ENCODE measurements around the gene ABCA12.

ABCA12 gene

DNA sequence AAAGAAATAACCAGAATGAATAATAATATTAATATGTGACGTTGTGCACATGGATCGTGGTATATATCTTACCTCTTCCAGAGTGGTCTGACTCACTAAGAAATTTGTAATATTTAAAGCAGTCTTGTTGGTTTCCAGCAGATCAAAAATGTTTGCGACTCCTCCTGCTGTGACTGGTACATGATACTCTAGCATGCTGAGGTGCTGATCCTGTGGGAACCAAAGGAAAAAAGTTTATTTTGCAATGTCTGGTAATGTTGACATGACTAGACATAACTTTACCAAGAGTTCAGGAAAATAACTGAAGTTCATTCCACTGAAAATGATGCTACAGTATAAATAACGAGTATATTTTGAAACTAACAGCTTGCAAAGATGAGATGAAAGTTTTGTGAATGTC, 204.4 kb downstream of the ABCA12 start:
- Histone ChIP-seq H3K27ac (ENCODE audit: low read length) (no peak overlapping the region), H3K27me3 (ENCODE audit: control insufficient read depth, insufficient read depth, low read length) (no peaks in the 10 kb centered on the region), H3K9ac (ENCODE audit: low read length) (no peak overlapping the region), H3K4me1 (ENCODE audit: control insufficient read depth, low read depth, low read length) (no peaks in the 10 kb centered on the region), H3K4me3 (ENCODE audit: low read length) (no peak overlapping the region), H3K36me3 (ENCODE audit: control insufficient read depth, low read depth, low read length) (no peaks in the 10 kb centered on the region), H3K9me3 (ENCODE audit: control insufficient read depth, low read depth, low read length) (no peaks in the 10 kb centered on the region)

GRCh38 chr2:214904634-214905033, 233.8 kb downstream of the ABCA12 start:
- Histone ChIP-seq H3K9ac (ENCODE audit: low read length) (no peak overlapping the region), H3K4me3 (ENCODE audit: low read length) (no peak overlapping the region), H3K27me3 (ENCODE audit: control insufficient read depth, insufficient read depth, low read length) (no peaks in the 10 kb centered on the region), H3K36me3 (ENCODE audit: control insufficient read depth, low read depth, low read length) (no peaks in the 10 kb centered on the region), H3K27ac (ENCODE audit: low read length) (no peak overlapping the region), H3K9me3 (ENCODE audit: control insufficient read depth, low read depth, low read length) (no peaks in the 10 kb centered on the region), H3K4me1 (ENCODE audit: control insufficient read depth, low read depth, low read length) (peaks cover 4% of the 10 kb centered on the region)

- H3K27ac ChIP-seq (ENCODE audit: low read length) = no peak overlapping the region
- H3K36me3 ChIP-seq (ENCODE audit: control insufficient read depth, low read depth, low read length) = no peaks in the 10 kb centered on the region
- no peaks in the 10 kb centered on the region for H3K9me3 ChIP-seq (ENCODE audit: control insufficient read depth, low read depth, low read length)
- H3K4me3 ChIP-seq (ENCODE audit: low read length) = no peak overlapping the region
- H3K9ac ChIP-seq (ENCODE audit: low read length) = no peak overlapping the region
- H3K27me3 ChIP-seq (ENCODE audit: control insufficient read depth, insufficient read depth, low read length) = no peaks in the 10 kb centered on the region
- H3K4me1 ChIP-seq (ENCODE audit: control insufficient read depth, low read depth, low read length) = peaks cover 4% of the 10 kb centered on the region
Observed at GRCh38 chr2:214904176-214904575, 234.2 kb downstream of the ABCA12 start.

- Histone ChIP-seq H3K9ac (ENCODE audit: low read length) (no peak overlapping the region), H3K4me3 (ENCODE audit: low read length) (no peak overlapping the region), H3K27ac (ENCODE audit: low read length) (no peak overlapping the region), H3K27me3 (ENCODE audit: control insufficient read depth, insufficient read depth, low read length) (no peaks in the 10 kb centered on the region), H3K9me3 (ENCODE audit: control insufficient read depth, low read depth, low read length) (no peaks in the 10 kb centered on the region), H3K36me3 (ENCODE audit: control insufficient read depth, low read depth, low read length) (no peaks in the 10 kb centered on the region), H3K4me1 (ENCODE audit: control insufficient read depth, low read depth, low read length) (peaks cover 4% of the 10 kb centered on the region)
Observed at GRCh38 chr2:214902286-214902685, 236.1 kb downstream of the ABCA12 start.

GRCh38 chr2:214899751-214900150, 238.7 kb downstream of the ABCA12 start:
- no peaks in the 10 kb centered on the region for H3K9me3 ChIP-seq (ENCODE audit: control insufficient read depth, low read depth, low read length)
- no peak overlapping the region for H3K4me3 ChIP-seq (ENCODE audit: low read length)
- H3K36me3 ChIP-seq (ENCODE audit: control insufficient read depth, low read depth, low read length) = no peaks in the 10 kb centered on the region
- no peak overlapping the region for H3K9ac ChIP-seq (ENCODE audit: low read length)
- no peak overlapping the region for H3K27ac ChIP-seq (ENCODE audit: low read length)
- peaks cover 4% of the 10 kb centered on the region for H3K4me1 ChIP-seq (ENCODE audit: control insufficient read depth, low read depth, low read length)
- H3K27me3 ChIP-seq (ENCODE audit: control insufficient read depth, insufficient read depth, low read length) = no peaks in the 10 kb centered on the region

GRCh38 chr2:214896274-214896673, 242.2 kb downstream of the ABCA12 start:
- no peaks in the 10 kb centered on the region for H3K4me1 ChIP-seq (ENCODE audit: control insufficient read depth, low read depth, low read length)
- no peak overlapping the region for H3K27ac ChIP-seq (ENCODE audit: low read length)
- no peaks in the 10 kb centered on the region for H3K27me3 ChIP-seq (ENCODE audit: control insufficient read depth, insufficient read depth, low read length)
- H3K36me3 ChIP-seq (ENCODE audit: control insufficient read depth, low read depth, low read length) = no peaks in the 10 kb centered on the region
- H3K9me3 ChIP-seq (ENCODE audit: control insufficient read depth, low read depth, low read length) = no peaks in the 10 kb centered on the region
- H3K9ac ChIP-seq (ENCODE audit: low read length) = no peak overlapping the region
- no peak overlapping the region for H3K4me3 ChIP-seq (ENCODE audit: low read length)

DNA sequence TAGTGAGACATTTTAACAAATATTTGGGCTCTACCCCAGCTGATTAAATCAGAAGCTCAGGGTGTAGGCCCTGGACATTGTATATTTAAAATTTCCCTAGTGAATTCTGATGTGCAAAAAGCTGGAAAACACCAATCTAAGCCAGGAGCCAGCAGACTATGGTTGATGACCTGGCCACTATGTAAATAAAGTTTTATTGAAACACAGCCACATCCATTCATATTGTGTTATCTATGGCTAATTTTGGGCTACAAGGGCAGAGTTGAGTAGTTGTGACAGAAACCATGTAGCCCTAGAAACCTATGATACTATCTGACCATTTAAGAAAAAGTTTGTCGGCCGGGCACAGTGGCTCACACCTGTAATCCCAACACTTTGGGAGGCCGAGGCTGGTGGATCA, 243.0 kb downstream of the ABCA12 start:
- no peaks in the 10 kb centered on the region for H3K9me3 ChIP-seq (ENCODE audit: control insufficient read depth, low read depth, low read length)
- no peaks in the 10 kb centered on the region for H3K4me1 ChIP-seq (ENCODE audit: control insufficient read depth, low read depth, low read length)
- H3K27ac ChIP-seq (ENCODE audit: low read length) = no peak overlapping the region
- no peaks in the 10 kb centered on the region for H3K36me3 ChIP-seq (ENCODE audit: control insufficient read depth, low read depth, low read length)
- H3K4me3 ChIP-seq (ENCODE audit: low read length) = no peak overlapping the region
- no peaks in the 10 kb centered on the region for H3K27me3 ChIP-seq (ENCODE audit: control insufficient read depth, insufficient read depth, low read length)
- no peak overlapping the region for H3K9ac ChIP-seq (ENCODE audit: low read length)

GRCh38 chr2:214889301-214889700, 249.1 kb downstream of the ABCA12 start:
- Histone ChIP-seq H3K4me1 (ENCODE audit: control insufficient read depth, low read depth, low read length) (no peaks in the 10 kb centered on the region), H3K4me3 (ENCODE audit: low read length) (no peak overlapping the region), H3K36me3 (ENCODE audit: control insufficient read depth, low read depth, low read length) (no peaks in the 10 kb centered on the region), H3K27ac (ENCODE audit: low read length) (no peak overlapping the region), H3K9me3 (ENCODE audit: control insufficient read depth, low read depth, low read length) (no peaks in the 10 kb centered on the region), H3K27me3 (ENCODE audit: control insufficient read depth, insufficient read depth, low read length) (no peaks in the 10 kb centered on the region), H3K9ac (ENCODE audit: low read length) (no peak overlapping the region)

- H3K9me3 ChIP-seq (ENCODE audit: control insufficient read depth, low read depth, low read length) = no peaks in the 10 kb centered on the region
- no peak overlapping the region for H3K9ac ChIP-seq (ENCODE audit: low read length)
- H3K4me1 ChIP-seq (ENCODE audit: control insufficient read depth, low read depth, low read length) = no peaks in the 10 kb centered on the region
- no peaks in the 10 kb centered on the region for H3K36me3 ChIP-seq (ENCODE audit: control insufficient read depth, low read depth, low read length)
- no peaks in the 10 kb centered on the region for H3K27me3 ChIP-seq (ENCODE audit: control insufficient read depth, insufficient read depth, low read length)
- H3K27ac ChIP-seq (ENCODE audit: low read length) = no peak overlapping the region
- H3K4me3 ChIP-seq (ENCODE audit: low read length) = no peak overlapping the region
Observed at GRCh38 chr2:214881647-214882202, 256.7 kb downstream of the ABCA12 start.
